K562 (cell line): ENCODE measurements around the gene RBMS1. TPM values are rescaled to one million over a fixed set of nuclear protein-coding genes. Genes with fewer than 3 reads are reported as not detected.

Experiments used
- ATAC-seq: fragments of 200-7000 bp; cut with Tn5 transposase; 3 replicates; pipeline ENCODE4 v1.9.1; 2020; ENCODE audit warnings: moderate library complexity
- BruUV-seq: library from RNA; stranded (reverse); fragments of 400-500 nt; replicated peaks from 2 replicates; lab custom pipeline; 2021; lab: Mats Ljungman, UMichigan
- CTCF ChIA-PET: fragments of 300-600 bp; formaldehyde crosslinking; extraction: SDS; loops from one replicate; lab custom pipeline; 2021; ENCODE audit warnings: low intra/inter-chr PET ratio; lab: Yijun Ruan, JAX
- POLR2A ChIA-PET: fragments of 300-600, 350-650 bp; sonication (Branson Sonifier 250); formaldehyde crosslinking; extraction: SDS; loops from one replicate; lab custom pipeline; 2021; ENCODE audit warnings: antibody characterized with exemption, inconsistent platforms; lab: Yijun Ruan, JAX
- DNase-seq, 4 experiments: peaks; one replicate each; pipeline versions ENCODE4 v3.0.0 to v3.0.0-alpha.2; 2011 to 2018; ENCODE audit warnings: low spot score in 3 of 4, mixed read lengths in 3 of 4; ENCODE audit errors: extremely low read depth in 1 of 4
- FAIRE-seq: peaks from 2 replicates; lab custom pipeline; 2011; peaks lifted over from hg19 to GRCh38; lab: Jason Lieb, UNC
- H2AFZ ChIP-seq: 2 replicates; pipeline ENCODE4 v1.6.0; 2011; ENCODE audit warnings: low read depth, low read length, control low read depth, inconsistent platforms
- H3K27ac ChIP-seq: fragments of 200-600 bp; 3 replicates; pipeline ENCODE4 v1.8.0; 2011; ENCODE audit warnings: low read depth, mild to moderate bottlenecking, control low read depth, inconsistent platforms, low read length, moderate library complexity, mixed read lengths; ENCODE audit errors: extremely low read depth
- H3K27me3 ChIP-seq, 2 experiments: fragments of 300-600 bp in 1 of 2; 2 replicates in 1 of 2; 3 replicates in 1 of 2; pipeline versions ENCODE4 v1.6.0 to v1.8.0; 2011; ENCODE audit warnings: inconsistent platforms in 2 of 2, low read length in 2 of 2, mild to moderate bottlenecking in 1 of 2, mixed read lengths in 1 of 2, moderate library complexity in 1 of 2; ENCODE audit not compliant: control insufficient read depth in 2 of 2, insufficient read depth in 2 of 2
- H3K36me3 ChIP-seq: fragments of 300-600 bp; 3 replicates; pipeline ENCODE4 v1.8.0; 2011; ENCODE audit warnings: mild to moderate bottlenecking, low read length, inconsistent platforms; ENCODE audit not compliant: control insufficient read depth, insufficient read depth
- H3K4me1 ChIP-seq, 2 experiments: fragments of 200-600 bp in 1 of 2; replicated peaks in 1 of 2; 2 replicates in 1 of 2; 3 replicates in 1 of 2; pipeline versions ENCODE4 v1.5.1 to v1.8.0; 2011; ENCODE audit warnings: inconsistent platforms in 2 of 2, low read length in 2 of 2, mild to moderate bottlenecking in 1 of 2, mixed read lengths in 1 of 2, moderate library complexity in 1 of 2; ENCODE audit not compliant: control insufficient read depth in 2 of 2, insufficient read depth in 2 of 2
- H3K4me2 ChIP-seq: 2 replicates; pipeline ENCODE4 v1.6.1; 2011; ENCODE audit warnings: low read length, control low read depth, inconsistent platforms, mixed read lengths; ENCODE audit not compliant: insufficient read depth
- H3K4me3 ChIP-seq: fragments of 200-600 bp; sonication (generic), shearing (Covaris generic); 2 replicates; pipeline ENCODE4 v1.5.1; 2016; ENCODE audit warnings: control low read depth, inconsistent platforms
- H3K79me2 ChIP-seq: fragments of 200-600 bp; 3 replicates; pipeline ENCODE4 v1.8.0; 2011; ENCODE audit warnings: low read length, inconsistent platforms; ENCODE audit not compliant: control insufficient read depth, insufficient read depth
- H3K9ac ChIP-seq, 2 experiments: 2 replicates each; pipeline versions ENCODE4 v1.6.0 to v1.6.1; 2011; ENCODE audit warnings: low read depth in 2 of 2, low read length in 2 of 2, control low read depth in 1 of 2, inconsistent platforms in 1 of 2, mild to moderate bottlenecking in 1 of 2, mixed read lengths in 1 of 2; ENCODE audit not compliant: insufficient read depth in 1 of 2
- H3K9me1 ChIP-seq: one replicate; pipeline ENCODE4 v1.6.0; 2011; ENCODE audit warnings: inconsistent platforms, mild to moderate bottlenecking, low read length, moderate library complexity; ENCODE audit not compliant: control insufficient read depth, insufficient read depth
- H3K9me3 ChIP-seq: replicated peaks from 2 replicates; pipeline ENCODE4 v1.5.1; 2011; ENCODE audit warnings: low read depth, low read length, inconsistent platforms; ENCODE audit not compliant: control insufficient read depth, insufficient read depth
- H4K20me1 ChIP-seq: replicated peaks from 2 replicates; pipeline ENCODE4 v1.6.1; 2011; ENCODE audit warnings: low read length, inconsistent platforms, mixed read lengths; ENCODE audit not compliant: control insufficient read depth, insufficient read depth
- FOXK2 ChIP-seq, 2 experiments: fragments of 450-650 bp; IDR thresholded peaks in 1 of 2; conservative IDR thresholded peaks in 1 of 2; 2 replicates each; pipeline ENCODE4 v1.6.1; 2016; ENCODE audit warnings: low read depth in 2 of 2, mild to moderate bottlenecking in 1 of 2
- HSF4 ChIP-seq: fragments of 250-450 bp; sonication (Bioruptor Pico); IDR thresholded peaks from 2 replicates; pipeline ENCODE4 v2.1.2; 2022; ENCODE audit warnings: mild to moderate bottlenecking, moderate library complexity, borderline replicate concordance
- MCM5 ChIP-seq: fragments of 450-650 bp; IDR thresholded peaks from 2 replicates; pipeline ENCODE4 v1.6.1; 2016; ENCODE audit warnings: low read depth
- MED1 ChIP-seq: sonication (generic); formaldehyde crosslinking; IDR thresholded peaks from 2 replicates; pipeline ENCODE4 v1.8.1; 2023; ENCODE audit warnings: missing genetic modification reagents, borderline replicate concordance
- MYC ChIP-seq, 2 experiments: fragments of 250-450 bp in 1 of 2; sonication (Bioruptor Pico) in 1 of 2; IDR thresholded peaks; 2 replicates each; pipeline versions ENCODE4 v1.5.1 to v1.6.1; 2012 to 2021; ENCODE audit warnings: low read depth in 2 of 2, borderline replicate concordance in 1 of 2, improper control_type of control experiment in 1 of 2, low read length in 1 of 2, mild to moderate bottlenecking in 1 of 2, moderate library complexity in 1 of 2
- NRF1 ChIP-seq, 2 experiments: fragments of 450-650 bp; IDR thresholded peaks in 1 of 2; conservative IDR thresholded peaks in 1 of 2; 2 replicates each; pipeline ENCODE4 v1.6.1; 2014; ENCODE audit warnings: mild to moderate bottlenecking in 2 of 2
- OTX1 ChIP-seq: fragments of 450-650 bp; formaldehyde crosslinking; IDR thresholded peaks from 2 replicates; pipeline ENCODE4 v1.4.0; 2022; ENCODE audit warnings: mild to moderate bottlenecking
- RAD21 ChIP-seq, 2 experiments: fragments of 250-450 bp in 1 of 2; fragments of 450-650 bp in 1 of 2; sonication (Bioruptor Pico) in 1 of 2; formaldehyde crosslinking in 1 of 2; IDR thresholded peaks in 1 of 2; conservative IDR thresholded peaks in 1 of 2; 2 replicates each; pipeline versions ENCODE4 v1.4.0 to v1.8.0; 2020 to 2022; ENCODE audit warnings: mild to moderate bottlenecking in 2 of 2, moderate library complexity in 1 of 2
- SFPQ ChIP-seq: fragments of 200-400 bp; formaldehyde crosslinking; IDR thresholded peaks from 2 replicates; pipeline ENCODE4 v1.6.1; 2017; ENCODE audit warnings: mild to moderate bottlenecking, low read depth, low read length, moderate library complexity
- SMAD3 ChIP-seq: fragments of 450-650 bp; formaldehyde crosslinking; conservative IDR thresholded peaks from 2 replicates; pipeline ENCODE4 v1.4.0; 2020; ENCODE audit warnings: mild to moderate bottlenecking
- SP2 ChIP-seq: IDR thresholded peaks from 2 replicates; pipeline ENCODE4 v1.6.1; 2011; ENCODE audit warnings: mild to moderate bottlenecking, low read depth, low read length, moderate library complexity; ENCODE audit not compliant: poor library complexity, severe bottlenecking; ENCODE audit errors: extremely low read depth
- TEAD2 ChIP-seq: fragments of 450-650 bp; IDR thresholded peaks from 2 replicates; pipeline ENCODE4 v1.6.1; 2016; ENCODE audit warnings: missing genetic modification characterization, control low read depth, missing compliant biosample characterization
- TRIM28 ChIP-seq: fragments of 450-650 bp; IDR thresholded peaks from 2 replicates; pipeline ENCODE4 v1.6.1; 2017
- ZNF165 ChIP-seq: fragments of 250-450 bp; sonication (Bioruptor Pico); IDR thresholded peaks from 2 replicates; pipeline ENCODE4 v1.4.0; 2020; ENCODE audit warnings: borderline replicate concordance
- ZNF184 ChIP-seq: sonication (generic); formaldehyde crosslinking; IDR thresholded peaks from 2 replicates; pipeline ENCODE4 v1.5.0; 2020; ENCODE audit warnings: missing genetic modification reagents
- ZNF41 ChIP-seq: fragments of 250-450 bp; sonication (Bioruptor Pico); conservative IDR thresholded peaks from 2 replicates; pipeline ENCODE4 v1.4.0; 2020; ENCODE audit warnings: mild to moderate bottlenecking
- ZNF507 ChIP-seq: conservative IDR thresholded peaks from 2 replicates; pipeline ENCODE4 v1.6.1; 2017; ENCODE audit warnings: missing genetic modification characterization, missing compliant biosample characterization
- WGBS: fragments of 100-300 bp; shearing (Covaris generic); methylation state at CpG from one replicate; pipeline ENCODE4 v1.1.6; 2016; ENCODE audit warnings: low coverage, mixed read lengths; ENCODE audit not compliant: insufficient coverage; ENCODE audit errors: missing lambda C conversion rate; 5-methylcytosine and 5-hydroxymethylcytosine counted together
- in situ Hi-C: fragments of 300-500 bp; cut with MboI; formaldehyde crosslinking; loops from 4 replicates; pipeline ENCODE4 v1.15.0; 2018; ENCODE audit warnings: inconsistent platforms, mixed read lengths
- intact Hi-C: fragments of 100-400 bp; cut with micrococcal nuclease; formaldehyde crosslinking; loops from 2 replicates; pipeline ENCODE4 v1.14.2; 2022
- polyA plus RNA-seq, 8 experiments: library from polyadenylated mRNA; depleted of rRNA in 4 of 8; stranded (reverse) in 5 of 8; unstranded in 3 of 8; fragments of >200 nt; fragmentation: Nextera tagmentation in 2 of 8; fragmentation: Illumina TruSeq in 1 of 8; extraction: Ambion mirVana in 2 of 8; extraction: Trizol in 1 of 8; gene quantifications; 2 replicates each; pipeline versions ENCODE4 v1.2.1 to v1.2.3, GENCODE V29; 2011 to 2014; ENCODE audit warnings: inconsistent platforms in 1 of 8, missing spikeins in 1 of 8
- total RNA-seq, 7 experiments: library from RNA; depleted of rRNA in 6 of 7; stranded (reverse); fragments of >200 nt in 6 of 7; fragmentation: Illumina TruSeq in 2 of 7; extraction: Trizol in 2 of 7; gene quantifications; 2 replicates each; pipeline versions ENCODE4 v1.2.1 to v1.2.3, GENCODE V29; 2011 to 2021; ENCODE audit warnings: low replicate concordance in 1 of 7
- TF ChIP-seq, protein P1 (sequence below): IDR thresholded peaks from 2 replicates; pipeline ENCODE4 v1.6.1; 2016; ENCODE audit warnings: missing genetic modification characterization, missing compliant biosample characterization

RBMS1 gene
- total and polyA plus RNA-seq, 9 of the 15 experiments (the other 6 are each of a cell fraction or from before 2014, with no cell fraction given): 0.04 to 0.31 (median 0.09) TPM; not detected in 6

- TF ChIP-seq ZNF184 (CRISPR knock-in tag) (no peak), SP2 (no peak), SMAD3 (CRISPR knock-in tag) (no peak)
Measured at GRCh38 chr2:160510617-160511016, 17.0 kb upstream of the RBMS1 start (continued).

DNA sequence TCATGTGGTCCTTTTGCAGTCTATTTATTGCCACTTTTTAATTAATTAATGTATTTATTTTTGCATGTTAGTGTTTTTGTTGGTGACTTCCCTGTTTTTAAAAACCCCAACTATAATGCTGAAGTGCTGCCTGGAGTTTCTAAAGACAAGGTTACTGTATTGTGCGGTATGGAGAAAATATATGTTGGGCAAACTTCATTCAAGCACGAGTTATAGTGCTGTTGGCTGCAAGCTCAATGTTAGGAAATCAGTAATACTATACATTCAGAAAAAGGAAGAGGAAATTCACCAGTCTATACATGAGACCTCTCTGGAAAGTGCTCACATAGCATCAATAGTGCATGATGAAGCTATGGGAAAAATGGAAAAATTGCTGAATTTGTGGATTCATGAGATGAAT is 15.4 kb upstream of the RBMS1 start:
- Histone ChIP-seq H3K79me2 (no peaks in the 10 kb centered on the region), H3K9me1 (no peaks in the 10 kb centered on the region), H3K36me3 (no peaks in the 10 kb centered on the region), H4K20me1 (no peaks in the 10 kb centered on the region), H3K27ac (no peak overlapping the region), H3K4me2 (no peak overlapping the region), H3K27me3 (no peaks in the 10 kb centered on the region), H3K9ac (no peak overlapping the region), H3K4me1 (no peaks in the 10 kb centered on the region), H2AFZ (no peak overlapping the region), H3K9me3 (no peaks in the 10 kb centered on the region), H3K4me3 (no peak overlapping the region)
- no peak for FAIRE-seq
- 2% methylated on average over 2 of the region's 2 CpGs for WGBS
- ChIA-PET CTCF (interaction anchor here (0.5 kb wide), 1 partner anchor 903 kb away, joined by 3 read pairs; no protein-coding TSS in a partner anchor), POLR2A (no interaction called here)
- no peak for DNase-seq
- in situ Hi-C loops (no loop called here), intact Hi-C loops (no loop called here)
- no TSS peak for BruUV-seq
- no peak for ATAC-seq
- no peak for TF ChIP-seq ZNF41
- no peak for TF ChIP-seq RAD21 (CRISPR knock-in tag; conservative IDR thresholded peaks at IDR 0.05 in 1 of 2, IDR thresholded peaks at IDR 0.05 in 1 of 2)
- TF ChIP-seq MYC (IDR thresholded peaks at IDR 0.05; ENCODE audit: low read depth, low read length): no peak
- no peak for TF ChIP-seq MYC (CRISPR knock-in tag; IDR thresholded peaks at IDR 0.05; ENCODE audit: borderline replicate concordance, low read depth)
- no peak for TF ChIP-seq ZNF507 (tag)
- TF ChIP-seq TEAD2 (tag): no peak
- no peak for TF ChIP-seq HSF4 (CRISPR knock-in tag)
- no peak for TF ChIP-seq ZNF165 (CRISPR knock-in tag)
- no peak for TF ChIP-seq SFPQ
- TF ChIP-seq, protein P1, sequence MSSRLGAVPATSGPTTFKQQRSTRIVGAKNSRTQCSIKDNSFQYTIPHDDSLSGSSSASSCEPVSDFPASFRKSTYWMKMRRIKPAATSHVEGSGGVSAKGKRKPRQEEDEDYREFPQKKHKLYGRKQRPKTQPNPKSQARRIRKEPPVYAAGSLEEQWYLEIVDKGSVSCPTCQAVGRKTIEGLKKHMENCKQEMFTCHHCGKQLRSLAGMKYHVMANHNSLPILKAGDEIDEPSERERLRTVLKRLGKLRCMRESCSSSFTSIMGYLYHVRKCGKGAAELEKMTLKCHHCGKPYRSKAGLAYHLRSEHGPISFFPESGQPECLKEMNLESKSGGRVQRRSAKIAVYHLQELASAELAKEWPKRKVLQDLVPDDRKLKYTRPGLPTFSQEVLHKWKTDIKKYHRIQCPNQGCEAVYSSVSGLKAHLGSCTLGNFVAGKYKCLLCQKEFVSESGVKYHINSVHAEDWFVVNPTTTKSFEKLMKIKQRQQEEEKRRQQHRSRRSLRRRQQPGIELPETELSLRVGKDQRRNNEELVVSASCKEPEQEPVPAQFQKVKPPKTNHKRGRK (tag): no peak
- no peak for TF ChIP-seq OTX1 (CRISPR knock-in tag)
- TF ChIP-seq FOXK2 (conservative IDR thresholded peaks at IDR 0.05 in 1 of 2, IDR thresholded peaks at IDR 0.05 in 1 of 2; ENCODE audit: low read depth in 2 of 2): no peak
- no peak for TF ChIP-seq MCM5
- TF ChIP-seq NRF1 (conservative IDR thresholded peaks at IDR 0.05 in 1 of 2, IDR thresholded peaks at IDR 0.05 in 1 of 2): no peak
- TF ChIP-seq TRIM28: no peak
- no peak for TF ChIP-seq MED1
